ENCODE data around the gene KANSL3. TPM values are rescaled to one million over a fixed set of nuclear protein-coding genes. Genes with fewer than 3 reads are reported as not detected.

Gene KANSL3
- total and polyA plus RNA-seq, 9 of the 15 experiments (the other 6 are each of a cell fraction or from before 2014, with no cell fraction given), result 11.3 to 43.7 (median 27.9) TPM

DNA sequence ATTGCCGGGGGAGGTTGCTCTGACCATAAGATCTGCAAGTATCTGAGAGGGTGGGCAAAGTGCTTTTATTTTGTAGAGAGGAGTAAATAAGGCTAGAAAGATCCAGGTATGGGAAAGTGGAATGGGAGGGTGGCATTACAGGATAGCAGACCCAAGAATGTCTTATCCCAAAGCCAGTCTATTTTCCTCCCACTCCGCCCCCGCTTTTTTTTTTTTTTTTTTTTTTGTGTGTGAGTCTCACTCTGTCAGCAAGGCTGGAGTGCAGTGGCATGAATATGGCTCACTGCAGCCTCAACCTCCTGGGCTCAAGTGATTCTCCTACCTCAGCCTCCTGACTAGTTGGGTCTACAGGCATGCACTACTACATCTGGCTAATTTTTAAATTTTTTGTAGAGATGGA, 70.0 kb downstream of the KANSL3 start:
- Histone ChIP-seq H3K9ac (ENCODE audit: insufficient read depth in 1 of 2, low read depth in 2 of 2, low read length in 2 of 2) (no peak overlapping the region), H3K36me3 (ENCODE audit: control insufficient read depth, insufficient read depth, low read length) (no peaks in the 10 kb centered on the region), H3K4me2 (ENCODE audit: insufficient read depth, low read length) (no peak overlapping the region), H4K20me1 (replicated peaks; ENCODE audit: control insufficient read depth, insufficient read depth, low read length) (no peaks in the 10 kb centered on the region), H3K9me1 (ENCODE audit: control insufficient read depth, insufficient read depth, low read length) (no peaks in the 10 kb centered on the region), H3K79me2 (ENCODE audit: control insufficient read depth, insufficient read depth, low read length) (no peaks in the 10 kb centered on the region), H3K27me3 (ENCODE audit: control insufficient read depth in 2 of 2, insufficient read depth in 2 of 2, low read length in 2 of 2) (peaks cover under 1 to 2% of the 10 kb centered on the region in 2 experiments; a peak in 1 of 5 replicates), H3K4me1 (replicated peaks in 1 of 2; ENCODE audit: control insufficient read depth in 2 of 2, insufficient read depth in 2 of 2, low read length in 2 of 2) (no peaks in the 10 kb centered on the region), H3K27ac (ENCODE audit: extremely low read depth, low read depth, low read length) (no peak overlapping the region), H3K4me3 (no peak overlapping the region), H2AFZ (ENCODE audit: low read depth, low read length) (no peak overlapping the region), H3K9me3 (replicated peaks; ENCODE audit: control insufficient read depth, insufficient read depth, low read depth, low read length) (no peaks in the 10 kb centered on the region)
- FAIRE-seq (no peak), DNase-seq (ENCODE audit: extremely low read depth in 1 of 4, low spot score in 3 of 4) (no peak), ATAC-seq (no peak)
- POLR2A ChIA-PET, result interaction anchor here (0.7 kb wide), 1 partner anchor 12 kb away, joined by 3 read pairs; no protein-coding TSS in a partner anchor
- in situ Hi-C loops (cut with MboI), result loop anchor here (25.0 kb wide), 1 partner anchor 394 kb away; no protein-coding TSS in a partner anchor
- TF ChIP-seq SIN3A (IDR thresholded peaks at IDR 0.05; ENCODE audit: borderline replicate concordance in 2 of 2, control insufficient read depth in 1 of 2, low read depth in 2 of 2, low read length in 2 of 2) (no peak), ZNF384 (IDR thresholded peaks at IDR 0.05; ENCODE audit: low read depth, low read length) (peak; percentile 73), ZNF274 (IDR thresholded peaks at IDR 0.05; ENCODE audit: borderline replicate concordance, low read depth, low read length) (no peak), EGR1 (conservative IDR thresholded peaks at IDR 0.05) (peak; percentile 94), MEIS2 (IDR thresholded peaks at IDR 0.05; ENCODE audit: partially characterized antibody) (no peak)
- WGBS (ENCODE audit: insufficient coverage, low coverage, missing lambda C conversion rate), result 16% methylated on average over 3 of the region's 3 CpGs
- BruUV-seq (replicated peaks), result no TSS peak
- CTCF ChIA-PET (ENCODE audit: low intra/inter-chr PET ratio), result interaction anchor here (0.6 kb wide), 1 partner anchor 278 kb away, joined by 7 read pairs; no protein-coding TSS in a partner anchor
- intact Hi-C loops (cut with micrococcal nuclease), result no loop called here

DNA sequence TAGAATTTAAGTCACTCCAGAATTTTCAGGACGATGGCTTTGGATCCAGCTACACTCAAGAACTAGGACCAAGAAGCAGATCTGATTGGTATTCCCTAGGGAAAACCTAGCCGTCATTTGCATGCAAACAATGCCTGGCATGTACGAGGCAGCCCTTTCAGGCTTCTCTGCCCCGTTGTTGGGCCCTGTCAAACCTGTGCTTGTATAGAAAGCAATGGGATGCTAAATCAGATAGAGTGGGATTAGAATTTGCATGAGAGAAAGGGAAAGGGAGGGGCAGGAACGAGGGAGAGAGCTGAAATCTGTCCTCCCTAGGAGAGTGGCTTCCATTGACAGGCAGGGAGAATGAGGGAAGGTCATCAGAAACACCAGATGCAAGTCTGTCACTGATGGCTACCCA, 73.0 kb downstream of the KANSL3 start:
- H3K9ac ChIP-seq (ENCODE audit: insufficient read depth in 1 of 2, low read depth in 2 of 2, low read length in 2 of 2), result no peak overlapping the region
- CTCF ChIA-PET (ENCODE audit: low intra/inter-chr PET ratio), result no interaction called here
- no peak overlapping the region for H3K27ac ChIP-seq (ENCODE audit: extremely low read depth, low read depth, low read length)
- ATAC-seq (no peak), FAIRE-seq (no peak), DNase-seq (ENCODE audit: extremely low read depth in 1 of 4, low spot score in 3 of 4) (no peak)
- no peaks in the 10 kb centered on the region for H4K20me1 ChIP-seq (replicated peaks; ENCODE audit: control insufficient read depth, insufficient read depth, low read length)
- no peaks in the 10 kb centered on the region for H3K9me1 ChIP-seq (ENCODE audit: control insufficient read depth, insufficient read depth, low read length)
- intact Hi-C loops (cut with micrococcal nuclease), result no loop called here
- POLR2A ChIA-PET, result interaction anchor here (0.5 to 1.6 kb wide), 5 partner anchors 10 to 203 kb away, joined by 3 to 4 read pairs (median 3); partner anchors contain the start of gene CNNM4
- H3K79me2 ChIP-seq (ENCODE audit: control insufficient read depth, insufficient read depth, low read length), result no peaks in the 10 kb centered on the region
- H3K4me3 ChIP-seq, result no peak overlapping the region
- no peaks in the 10 kb centered on the region for H3K36me3 ChIP-seq (ENCODE audit: control insufficient read depth, insufficient read depth, low read length)
- in situ Hi-C loops (cut with MboI), result loop anchor here (25.0 kb wide), 1 partner anchor 397 kb away; no protein-coding TSS in a partner anchor
- H3K27me3 ChIP-seq (ENCODE audit: control insufficient read depth in 2 of 2, insufficient read depth in 2 of 2, low read length in 2 of 2), result peaks cover 2 to 12% of the 10 kb centered on the region in 2 experiments; a peak in 1 of 5 replicates
- H3K9me3 ChIP-seq (replicated peaks; ENCODE audit: control insufficient read depth, insufficient read depth, low read depth, low read length), result no peaks in the 10 kb centered on the region
- H3K4me1 ChIP-seq (replicated peaks in 1 of 2; ENCODE audit: control insufficient read depth in 2 of 2, insufficient read depth in 2 of 2, low read length in 2 of 2), result no peaks in the 10 kb centered on the region
- no peak overlapping the region for H3K4me2 ChIP-seq (ENCODE audit: insufficient read depth, low read length)
- WGBS (ENCODE audit: insufficient coverage, low coverage, missing lambda C conversion rate), result 7% methylated on average over 5 of the region's 5 CpGs
- BruUV-seq (replicated peaks), result no TSS peak
- H2AFZ ChIP-seq (ENCODE audit: low read depth, low read length), result no peak overlapping the region
- TF ChIP-seq CXXC5 (CRISPR knock-in tag; IDR thresholded peaks at IDR 0.05) (no peak), ZNF609 (CRISPR knock-in tag; IDR thresholded peaks at IDR 0.05; ENCODE audit: borderline replicate concordance) (no peak), HNRNPL (IDR thresholded peaks at IDR 0.05; ENCODE audit: low read depth, low read length) (no peak), ZNF77 (CRISPR knock-in tag; IDR thresholded peaks at IDR 0.05) (no peak), ETS2 (tag; IDR thresholded peaks at IDR 0.05; ENCODE audit: borderline replicate concordance, poor library complexity, severe bottlenecking) (no peak), SP2 (IDR thresholded peaks at IDR 0.05; ENCODE audit: extremely low read depth, low read depth, low read length, poor library complexity, severe bottlenecking) (no peak)

Measured in K562 (cell line).